ENCODE data around the gene SZT2.

GRCh38 chr1:43436371-43436770, 46.7 kb downstream of the SZT2 start:
- TF ChIP-seq PBX3 (CRISPR knock-in tag; IDR thresholded peaks at IDR 0.05; ENCODE audit: borderline replicate concordance) (no peak), HCFC1 (IDR thresholded peaks at IDR 0.05; ENCODE audit: low read depth, low read length) (no peak), MYC (CRISPR knock-in tag; IDR thresholded peaks at IDR 0.05; ENCODE audit: borderline replicate concordance) (no peak), SP4 (CRISPR knock-in tag; IDR thresholded peaks at IDR 0.05) (no peak), CTCF (CRISPR knock-in tag; IDR thresholded peaks at IDR 0.05) (no peak), ESRRA (CRISPR knock-in tag; IDR thresholded peaks at IDR 0.05; ENCODE audit: low read depth) (no peak), ZBTB42 (CRISPR knock-in tag; IDR thresholded peaks at IDR 0.05) (no peak), POLR2AphosphoS2 (IDR thresholded peaks at IDR 0.05; ENCODE audit: low read depth, low read length) (no peak), ZBTB7A (CRISPR knock-in tag; IDR thresholded peaks at IDR 0.05) (no peak), ZNF160 (CRISPR knock-in tag; IDR thresholded peaks at IDR 0.05) (no peak), FOXP4 (CRISPR knock-in tag; IDR thresholded peaks at IDR 0.05) (no peak), SP2 (CRISPR knock-in tag; IDR thresholded peaks at IDR 0.05) (no peak)
- TF ChIP-seq, protein P1, sequence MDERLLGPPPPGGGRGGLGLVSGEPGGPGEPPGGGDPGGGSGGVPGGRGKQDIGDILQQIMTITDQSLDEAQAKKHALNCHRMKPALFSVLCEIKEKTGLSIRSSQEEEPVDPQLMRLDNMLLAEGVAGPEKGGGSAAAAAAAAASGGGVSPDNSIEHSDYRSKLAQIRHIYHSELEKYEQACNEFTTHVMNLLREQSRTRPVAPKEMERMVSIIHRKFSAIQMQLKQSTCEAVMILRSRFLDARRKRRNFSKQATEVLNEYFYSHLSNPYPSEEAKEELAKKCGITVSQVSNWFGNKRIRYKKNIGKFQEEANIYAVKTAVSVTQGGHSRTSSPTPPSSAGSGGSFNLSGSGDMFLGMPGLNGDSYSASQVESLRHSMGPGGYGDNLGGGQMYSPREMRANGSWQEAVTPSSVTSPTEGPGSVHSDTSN (CRISPR knock-in tag; IDR thresholded peaks at IDR 0.05): no peak
